Measurements from ENCODE around the gene PUS7. TPM values are rescaled to one million over a fixed set of nuclear protein-coding genes. Genes with fewer than 3 reads are reported as not detected.

Gene PUS7
- total and polyA plus RNA-seq, 2 of the 8 experiments (the other 6 are each of a cell fraction or from before 2014, with no cell fraction given) = 18.9 to 65.2 TPM

DNA sequence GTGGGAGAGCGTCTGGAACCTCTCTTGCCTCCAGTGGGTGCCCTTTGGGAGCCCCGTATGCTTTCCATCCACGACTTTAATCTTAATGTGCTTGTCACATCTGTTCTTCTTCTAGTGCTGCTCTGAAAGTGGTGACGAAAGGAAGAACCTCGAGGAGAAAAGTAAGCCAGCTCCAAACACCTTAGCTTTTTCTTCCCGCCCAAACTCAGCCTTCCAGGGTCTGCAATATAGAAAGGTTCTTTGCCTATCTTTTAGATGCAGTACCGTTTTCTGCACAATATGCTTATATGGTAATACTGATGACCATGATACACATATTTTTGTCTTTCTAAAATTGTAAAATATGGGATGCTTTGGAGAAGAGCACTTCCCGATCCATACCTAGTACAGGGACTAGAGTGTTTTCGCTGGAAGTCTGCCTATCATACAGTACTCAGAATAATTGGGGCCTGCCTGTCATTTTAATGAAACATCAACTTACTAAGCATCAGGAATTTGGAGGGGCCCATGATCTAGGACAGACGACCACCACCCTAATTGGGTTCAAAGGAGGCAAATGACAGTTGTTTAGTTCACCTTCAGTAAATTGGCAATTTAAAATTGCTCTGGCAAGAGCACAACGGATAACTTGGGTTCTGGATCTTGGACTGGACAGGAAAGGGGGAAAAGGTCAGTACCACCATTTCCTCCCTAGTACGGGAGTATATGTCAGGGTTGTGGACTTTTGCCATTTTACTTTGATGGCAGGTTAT is 10.8 kb upstream of the PUS7 start (continued):
- no peak for TF ChIP-seq CTCF (IDR thresholded peaks at IDR 0.05; ENCODE audit: control extremely low read depth in 1 of 3, insufficient read depth in 1 of 3, low read depth in 1 of 3, low read length in 3 of 3)
- no peak for TF ChIP-seq KDM1A (IDR thresholded peaks at IDR 0.05; ENCODE audit: borderline replicate concordance, low read length)
- TF ChIP-seq ASH2L (IDR thresholded peaks at IDR 0.05; ENCODE audit: low read length) = no peak
- no peak for TF ChIP-seq ZNF274 (IDR thresholded peaks at IDR 0.05; ENCODE audit: borderline replicate concordance, extremely low read depth, low read length)
- TF ChIP-seq SIN3A (conservative IDR thresholded peaks at IDR 0.05 in 1 of 2, IDR thresholded peaks at IDR 0.05 in 1 of 2; ENCODE audit: low read depth in 1 of 2, low read length in 2 of 2) = no peak
- no peak for TF ChIP-seq SP4 (IDR thresholded peaks at IDR 0.05; ENCODE audit: low read length)
- TF ChIP-seq TCF12 (IDR thresholded peaks at IDR 0.05; ENCODE audit: low read depth, low read length) = no peak
- no peak for TF ChIP-seq KDM5A (IDR thresholded peaks at IDR 0.05; ENCODE audit: low read length)
